Stimulated activated naive B cell treated with anti-CD40 and anti-IgM and Interleukin-4, amounts not matched to agents 10 μg/mL and 1 μg/mL and 100 μg/mL, for 72 hours (primary cell): ENCODE results near the gene DYNAP.
A peak's percentile ranks its signal among the peaks of the same experiment; 100 is the strongest.

ENCODE experiments used
- ATAC-seq, 2 donors: fragments of 150-1000 bp; cut with Tn5 transposase; replicated peaks; 2 replicates each; pipeline ENCODE4 v1.10.0; 2021; ENCODE audit warnings: moderate library complexity in 1 of 2
- DNase-seq: peaks from one replicate; pipeline ENCODE4 v3.0.0; 2021
- H3K27ac Mint-ChIP-seq: one replicate; pipeline ENCODE4 v1.8.0; 2022; ENCODE audit warnings: mild to moderate bottlenecking, mixed read lengths
- H3K27me3 Mint-ChIP-seq, 2 donors: one replicate each; pipeline ENCODE4 v1.8.0; 2022; ENCODE audit warnings: mixed read lengths in 2 of 2
- H3K36me3 Mint-ChIP-seq, 2 donors: one replicate each; pipeline ENCODE4 v1.8.0; 2022; ENCODE audit warnings: mixed read lengths in 2 of 2, mild to moderate bottlenecking in 1 of 2
- H3K4me1 Mint-ChIP-seq, 2 donors: one replicate each; pipeline ENCODE4 v1.8.0; 2022; ENCODE audit warnings: mixed read lengths in 2 of 2, mild to moderate bottlenecking in 1 of 2
- H3K4me3 Mint-ChIP-seq, 2 donors: one replicate each; pipeline ENCODE4 v1.8.0; 2022; ENCODE audit warnings: mild to moderate bottlenecking in 2 of 2, mixed read lengths in 2 of 2, moderate library complexity in 1 of 2
- H3K9me3 Mint-ChIP-seq, 2 donors: one replicate each; pipeline ENCODE4 v1.8.0; 2022; ENCODE audit warnings: mixed read lengths in 2 of 2, mild to moderate bottlenecking in 1 of 2

DYNAP gene

DNA sequence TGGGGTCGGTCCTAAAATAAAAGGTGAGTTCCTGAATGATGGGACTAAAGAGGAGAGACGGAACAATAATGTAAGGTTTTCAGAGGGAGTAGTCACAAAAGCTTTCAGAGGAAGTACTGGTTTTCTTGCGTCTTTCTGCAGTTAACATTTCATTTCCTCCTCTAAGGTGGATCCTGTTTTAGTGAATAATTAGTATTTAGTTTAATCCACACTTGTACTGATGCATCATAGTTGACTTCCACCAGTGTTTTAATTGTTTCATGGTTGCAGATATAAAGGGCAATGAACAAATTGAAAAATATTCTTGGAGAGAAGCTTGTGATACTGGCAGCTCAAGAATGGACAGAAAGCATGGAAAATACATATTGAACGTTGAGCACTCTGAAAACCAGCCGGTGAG, at the start of gene DYNAP:
TSS of gene DYNAP (plus strand) at position 301 of the 400 bp plus-strand sequence. CDS start at position 339, 38 bp downstream.
- no peak for ATAC-seq
- H3K4me3 Mint-ChIP-seq, result no peak within 1 kb of the TSS
- no peak for DNase-seq
- peaks cover 0 to 18% of the 10 kb centered on the region in 2 donors for H3K27me3 Mint-ChIP-seq
- H3K4me1 Mint-ChIP-seq, result no peaks in the 10 kb centered on the region
- H3K36me3 Mint-ChIP-seq, result no peaks in the 10 kb centered on the region
- no peak within 1 kb of the TSS for H3K27ac Mint-ChIP-seq
- no peaks in the 10 kb centered on the region for H3K9me3 Mint-ChIP-seq

DNA sequence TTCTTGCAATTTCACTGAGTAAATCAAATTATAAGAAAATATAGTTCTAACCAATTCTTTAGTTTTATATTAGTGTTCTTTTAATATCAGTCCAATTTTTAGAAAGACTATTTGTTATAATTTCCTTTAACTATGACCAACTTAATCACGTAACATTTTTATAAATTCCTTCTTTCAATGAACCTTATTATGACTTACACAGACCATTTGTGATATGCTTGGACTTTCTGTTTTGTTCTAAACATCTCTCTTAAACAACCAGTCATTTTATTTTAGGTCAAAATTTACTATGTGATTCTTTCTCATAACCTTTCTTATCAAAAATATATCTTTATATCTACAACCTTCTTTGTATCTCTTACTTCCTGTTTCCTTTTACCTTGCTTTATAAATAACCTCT, 39.5 kb upstream of the DYNAP start:
- H3K9me3 Mint-ChIP-seq, result peaks cover 0 to 2% of the 10 kb centered on the region in 2 donors
- no peak for DNase-seq

GRCh38 chr18:54555286-54555685, 35.8 kb upstream of the DYNAP start:
- H3K4me3 Mint-ChIP-seq, result no peak overlapping the region
- ATAC-seq, result no peak
- H3K27me3 Mint-ChIP-seq, result no peaks in the 10 kb centered on the region
- no peak overlapping the region for H3K27ac Mint-ChIP-seq
- DNase-seq, result no peak
- no peaks in the 10 kb centered on the region for H3K36me3 Mint-ChIP-seq
- no peaks in the 10 kb centered on the region for H3K9me3 Mint-ChIP-seq
- H3K4me1 Mint-ChIP-seq, result no peaks in the 10 kb centered on the region

More for the DNA sequence above, 39.5 kb upstream of the DYNAP start:
- H3K27ac Mint-ChIP-seq, result no peak overlapping the region
- no peaks in the 10 kb centered on the region for H3K4me1 Mint-ChIP-seq
- no peaks in the 10 kb centered on the region for H3K27me3 Mint-ChIP-seq
- ATAC-seq, result no peak
- H3K36me3 Mint-ChIP-seq, result no peaks in the 10 kb centered on the region
- no peak overlapping the region for H3K4me3 Mint-ChIP-seq

GRCh38 chr18:54555996-54556395, 35.0 kb upstream of the DYNAP start:
- Mint-ChIP-seq H3K27ac (no peak overlapping the region), H3K27me3 (no peaks in the 10 kb centered on the region), H3K4me3 (no peak overlapping the region), H3K9me3 (no peaks in the 10 kb centered on the region), H3K36me3 (no peaks in the 10 kb centered on the region), H3K4me1 (no peaks in the 10 kb centered on the region)
- no peak for ATAC-seq
- no peak for DNase-seq

DNA sequence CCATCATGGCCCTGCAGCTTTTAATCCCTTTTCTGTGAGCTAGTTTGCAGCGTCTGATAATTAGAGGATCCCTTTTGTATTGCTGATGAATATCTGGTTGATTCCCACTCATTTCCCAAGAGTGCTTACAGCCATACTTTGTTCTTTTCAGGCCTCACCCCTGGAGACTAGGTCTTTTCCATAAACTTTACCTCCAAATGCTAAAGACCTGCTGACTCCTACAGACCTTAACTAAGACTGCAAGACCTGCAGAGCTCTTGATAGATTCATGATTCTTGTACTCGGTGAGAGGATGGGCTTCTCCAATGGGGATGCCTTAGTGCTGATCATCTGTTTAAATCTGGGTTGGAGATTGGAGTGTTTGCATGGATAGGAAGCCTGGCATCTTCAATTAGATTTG, 33.1 kb upstream of the DYNAP start:
- no peaks in the 10 kb centered on the region for H3K9me3 Mint-ChIP-seq
- H3K4me3 Mint-ChIP-seq, result no peak overlapping the region
- no peaks in the 10 kb centered on the region for H3K4me1 Mint-ChIP-seq
- no peak overlapping the region for H3K27ac Mint-ChIP-seq
- no peaks in the 10 kb centered on the region for H3K27me3 Mint-ChIP-seq
- ATAC-seq (no peak), DNase-seq (no peak)
- no peaks in the 10 kb centered on the region for H3K36me3 Mint-ChIP-seq

- DNase-seq (no peak), ATAC-seq (no peak)
- Mint-ChIP-seq H3K36me3 (no peaks in the 10 kb centered on the region), H3K4me3 (no peak overlapping the region), H3K27ac (no peak overlapping the region), H3K4me1 (no peaks in the 10 kb centered on the region), H3K27me3 (no peaks in the 10 kb centered on the region), H3K9me3 (no peaks in the 10 kb centered on the region)
These were observed 32.1 kb upstream of the DYNAP start for GRCh38 chr18:54558609-54559585.

DNA sequence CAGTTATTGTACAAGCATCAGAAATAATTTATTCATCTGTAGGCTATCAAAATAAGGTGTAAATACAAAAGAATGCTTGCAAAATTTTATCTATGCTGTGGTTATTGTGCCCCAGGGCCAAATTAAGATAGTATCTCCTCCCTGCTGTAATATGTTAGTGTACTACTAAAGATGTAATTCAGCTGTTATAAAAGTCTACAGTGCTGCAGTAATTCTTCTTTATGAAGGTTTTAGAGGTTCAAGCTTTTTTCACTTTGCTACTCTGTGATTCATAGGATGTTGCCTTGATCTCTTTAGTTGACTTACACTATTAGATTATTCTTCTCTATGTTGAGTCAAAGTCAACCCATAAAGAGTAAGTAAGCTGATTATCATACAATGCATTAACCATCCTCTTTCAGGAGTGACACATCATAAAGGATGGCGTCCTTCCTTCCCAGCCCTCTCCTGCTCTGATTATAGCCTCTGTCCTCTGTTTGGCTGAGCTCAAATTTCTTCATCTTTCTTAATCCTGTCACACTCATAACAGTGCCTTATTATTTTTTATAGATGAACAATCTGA, 29.3 kb upstream of the DYNAP start:
- no peak overlapping the region for H3K27ac Mint-ChIP-seq
- no peak overlapping the region for H3K4me3 Mint-ChIP-seq
- ATAC-seq (no peak), DNase-seq (no peak)
- no peaks in the 10 kb centered on the region for H3K9me3 Mint-ChIP-seq
- peaks cover under 1 to 5% of the 10 kb centered on the region in 2 donors for H3K27me3 Mint-ChIP-seq
- no peaks in the 10 kb centered on the region for H3K36me3 Mint-ChIP-seq
- no peaks in the 10 kb centered on the region for H3K4me1 Mint-ChIP-seq

- Mint-ChIP-seq H3K27me3 (peaks cover 12 to 13% of the 10 kb centered on the region in 2 donors), H3K4me3 (no peak overlapping the region), H3K27ac (no peak overlapping the region), H3K36me3 (no peaks in the 10 kb centered on the region), H3K4me1 (no peaks in the 10 kb centered on the region), H3K9me3 (no peaks in the 10 kb centered on the region)
- ATAC-seq (no peak), DNase-seq (no peak)
These were observed 10.8 kb upstream of the DYNAP start for GRCh38 chr18:54580202-54580729.

GRCh38 chr18:54584065-54584464, 7.0 kb upstream of the DYNAP start:
- ATAC-seq (no peak), DNase-seq (no peak)
- Mint-ChIP-seq H3K27ac (no peak overlapping the region), H3K4me1 (no peaks in the 10 kb centered on the region), H3K27me3 (peaks cover 5 to 12% of the 10 kb centered on the region in 2 donors), H3K4me3 (no peak overlapping the region), H3K9me3 (no peaks in the 10 kb centered on the region), H3K36me3 (no peaks in the 10 kb centered on the region)

GRCh38 chr18:54585743-54586142, 5.3 kb upstream of the DYNAP start:
- H3K9me3 Mint-ChIP-seq, result no peaks in the 10 kb centered on the region
- DNase-seq (no peak), ATAC-seq (no peak)
- H3K36me3 Mint-ChIP-seq, result no peaks in the 10 kb centered on the region
- H3K4me1 Mint-ChIP-seq, result no peaks in the 10 kb centered on the region
- H3K4me3 Mint-ChIP-seq, result no peak overlapping the region
- no peak overlapping the region for H3K27ac Mint-ChIP-seq
- H3K27me3 Mint-ChIP-seq, result peaks cover 5 to 20% of the 10 kb centered on the region in 2 donors

DNA sequence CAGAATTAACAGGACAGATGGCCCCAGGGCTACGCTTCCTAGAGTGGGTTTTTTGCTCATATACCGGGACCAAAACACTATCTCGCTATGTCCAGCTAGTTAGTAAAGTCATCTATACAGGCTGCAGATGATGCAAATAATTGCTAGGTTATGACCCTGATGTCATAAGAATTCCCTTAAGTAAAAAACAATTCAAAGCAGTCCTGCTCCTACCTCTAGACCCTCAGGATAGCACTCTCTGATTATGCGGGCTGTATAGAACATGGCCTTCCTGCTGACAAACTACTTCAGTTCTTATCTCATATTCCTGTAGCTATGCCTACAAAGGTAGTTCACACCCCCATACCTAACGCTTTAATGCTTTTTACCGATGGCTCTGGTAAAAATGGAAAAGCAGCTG, 13.2 kb downstream of the DYNAP start:
- H3K4me3 Mint-ChIP-seq, result no peak overlapping the region
- no peak for ATAC-seq
- H3K27me3 Mint-ChIP-seq, result no peaks in the 10 kb centered on the region
- H3K27ac Mint-ChIP-seq, result no peak overlapping the region
- H3K9me3 Mint-ChIP-seq, result no peaks in the 10 kb centered on the region
- peaks cover 0 to 6% of the 10 kb centered on the region in 2 donors for H3K4me1 Mint-ChIP-seq
- H3K36me3 Mint-ChIP-seq, result no peaks in the 10 kb centered on the region
- no peak for DNase-seq

GRCh38 chr18:54606835-54607212, 15.8 kb downstream of the DYNAP start:
- ATAC-seq, result no peak
- Mint-ChIP-seq H3K27ac (no peak overlapping the region), H3K27me3 (no peaks in the 10 kb centered on the region)

DNA sequence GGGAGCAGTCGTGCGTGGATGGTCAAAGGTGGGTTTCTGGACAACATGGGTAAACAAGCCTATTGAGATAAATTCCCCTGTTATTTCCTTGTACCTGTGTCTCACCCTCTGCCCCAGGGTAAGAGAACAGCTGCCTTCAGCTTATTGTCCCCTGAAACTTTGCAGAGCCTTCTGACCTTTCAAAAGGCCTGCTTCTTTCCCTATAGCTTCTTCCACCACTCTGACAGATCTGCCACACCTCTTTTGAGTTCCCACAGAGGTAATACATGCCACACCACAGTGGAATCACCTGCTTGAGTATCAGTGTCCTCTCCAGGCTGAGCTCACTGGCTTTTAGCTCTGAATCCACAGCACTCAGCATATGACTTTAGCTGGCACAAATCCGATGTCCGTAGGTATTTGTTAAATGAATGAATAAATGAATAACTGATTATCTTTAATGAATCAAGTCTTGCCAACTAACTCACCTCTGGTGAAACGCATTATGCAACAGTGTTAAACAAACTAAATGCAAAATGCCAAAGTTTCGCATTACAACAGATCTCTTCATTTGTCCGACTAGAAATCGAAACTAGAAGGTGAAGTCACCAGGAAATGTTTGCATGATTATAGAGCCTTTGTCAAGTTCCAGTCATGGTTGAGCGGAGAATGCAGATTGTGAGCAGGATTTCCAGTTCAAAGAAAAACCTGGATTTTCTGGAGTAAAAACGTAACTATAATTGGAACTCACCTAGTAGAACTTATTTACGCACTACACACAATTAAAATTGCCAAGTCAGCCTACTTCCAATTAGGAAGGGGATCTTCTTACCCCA, 16.4 kb downstream of the DYNAP start:
- Mint-ChIP-seq H3K9me3 (no peaks in the 10 kb centered on the region), H3K27me3 (no peaks in the 10 kb centered on the region), H3K4me3 (no peak overlapping the region), H3K27ac (no peak overlapping the region), H3K36me3 (no peaks in the 10 kb centered on the region), H3K4me1 (peaks cover 0 to 6% of the 10 kb centered on the region in 2 donors)
- no peak for ATAC-seq
- DNase-seq, result no peak

More at GRCh38 chr18:54606835-54607212, 15.8 kb downstream of the DYNAP start:
- H3K9me3 Mint-ChIP-seq, result no peaks in the 10 kb centered on the region
- peaks cover 0 to 6% of the 10 kb centered on the region in 2 donors for H3K4me1 Mint-ChIP-seq
- no peak for DNase-seq
- no peak overlapping the region for H3K4me3 Mint-ChIP-seq
- H3K36me3 Mint-ChIP-seq, result no peaks in the 10 kb centered on the region

GRCh38 chr18:54608028-54608642, 17.1 kb downstream of the DYNAP start:
- no peak overlapping the region for H3K27ac Mint-ChIP-seq
- H3K9me3 Mint-ChIP-seq, result no peaks in the 10 kb centered on the region
- H3K27me3 Mint-ChIP-seq, result no peaks in the 10 kb centered on the region
- DNase-seq, result no peak
- peaks cover 0 to 6% of the 10 kb centered on the region in 2 donors for H3K4me1 Mint-ChIP-seq
- ATAC-seq, result peak in 1 of 2 donors; percentile 12
- H3K4me3 Mint-ChIP-seq, result no peak overlapping the region
- H3K36me3 Mint-ChIP-seq, result no peaks in the 10 kb centered on the region
